MG63 (cell line): ENCODE data around the gene MACIR. TPM values are rescaled to one million over a fixed set of nuclear protein-coding genes. Genes with fewer than 3 reads are reported as not detected.
"Not testable (repeated sequence)": the region's sequence is repeated elsewhere in the genome, so short reads cannot be mapped to it uniquely, and the experiment has no call there.

Source experiments
- DNase-seq: peaks from one replicate; pipeline ENCODE4 v3.0.0-alpha.2; 2020
- H3K27me3 ChIP-seq: fragments of 250-450 bp; sonication (Bioruptor Pico); 2 replicates; pipeline ENCODE4 v1.5.1; 2020; ENCODE audit warnings: mild to moderate bottlenecking, moderate library complexity
- H3K36me3 ChIP-seq: fragments of 250-450 bp; sonication (Bioruptor Pico); 2 replicates; pipeline ENCODE4 v1.5.1; 2020; ENCODE audit warnings: mild to moderate bottlenecking, moderate library complexity
- H3K4me3 ChIP-seq: fragments of 250-450 bp; sonication (Bioruptor Pico); 2 replicates; pipeline ENCODE4 v1.5.1; 2020; ENCODE audit warnings: mild to moderate bottlenecking, moderate library complexity
- H3K9me3 ChIP-seq: fragments of 250-450 bp; sonication (Bioruptor Pico); 2 replicates; pipeline ENCODE4 v1.5.1; 2020; ENCODE audit warnings: mild to moderate bottlenecking, moderate library complexity
- total RNA-seq: library from RNA; depleted of rRNA; stranded (reverse); fragments of >200 nt; shearing (Covaris generic); gene quantifications from 2 replicates; pipeline ENCODE4 v1.2.3, GENCODE V29; 2014; ENCODE audit warnings: low replicate concordance; rRNA removed

The MACIR gene, protein sequence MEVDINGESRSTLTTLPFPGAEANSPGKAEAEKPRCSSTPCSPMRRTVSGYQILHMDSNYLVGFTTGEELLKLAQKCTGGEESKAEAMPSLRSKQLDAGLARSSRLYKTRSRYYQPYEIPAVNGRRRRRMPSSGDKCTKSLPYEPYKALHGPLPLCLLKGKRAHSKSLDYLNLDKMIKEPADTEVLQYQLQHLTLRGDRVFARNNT
- 30.9 and 32.2 TPM in 2 replicates for total RNA-seq

DNA sequence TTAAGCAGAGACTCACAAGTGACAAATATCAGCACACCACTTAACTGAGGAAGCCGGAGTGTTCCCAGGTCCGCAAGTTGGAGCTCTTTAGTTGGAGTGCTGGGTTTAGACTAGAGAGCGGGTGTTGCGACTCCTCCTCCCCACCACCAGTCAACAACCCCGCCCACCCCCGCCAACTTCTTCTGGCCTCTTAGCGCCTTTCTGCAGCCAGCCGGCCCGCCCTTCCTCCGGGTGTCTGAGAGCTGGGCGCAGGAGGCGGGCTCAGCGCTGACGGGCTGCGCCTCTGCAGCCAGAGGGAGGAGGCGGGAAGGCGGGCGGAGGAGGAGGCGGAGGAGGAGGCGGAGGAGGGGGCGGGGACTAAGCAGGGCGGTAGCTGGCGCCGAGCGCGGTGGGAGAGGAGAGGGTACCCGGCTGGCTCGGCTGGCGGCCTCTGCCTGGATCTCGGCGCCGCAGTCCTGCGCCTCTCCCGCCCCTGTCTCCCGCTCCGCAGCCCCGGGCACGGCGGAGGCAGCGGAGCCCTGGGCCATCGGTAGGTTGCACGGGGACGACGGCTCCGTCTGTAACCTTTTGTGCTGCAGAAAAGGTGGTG is at the start of gene MACIR:
Gene MACIR, plus strand, starts transcription at position 396 of the 589 bp plus-strand sequence. CDS start 17,157 bp downstream, outside the sequence.
- peak within 1 kb of the TSS; percentile 72 for H3K4me3 ChIP-seq
- DNase-seq: peak; percentile 100
- H3K36me3 ChIP-seq: no peaks in the 10 kb centered on the region
- no peaks in the 10 kb centered on the region for H3K27me3 ChIP-seq
- H3K9me3 ChIP-seq: no peaks in the 10 kb centered on the region

DNA sequence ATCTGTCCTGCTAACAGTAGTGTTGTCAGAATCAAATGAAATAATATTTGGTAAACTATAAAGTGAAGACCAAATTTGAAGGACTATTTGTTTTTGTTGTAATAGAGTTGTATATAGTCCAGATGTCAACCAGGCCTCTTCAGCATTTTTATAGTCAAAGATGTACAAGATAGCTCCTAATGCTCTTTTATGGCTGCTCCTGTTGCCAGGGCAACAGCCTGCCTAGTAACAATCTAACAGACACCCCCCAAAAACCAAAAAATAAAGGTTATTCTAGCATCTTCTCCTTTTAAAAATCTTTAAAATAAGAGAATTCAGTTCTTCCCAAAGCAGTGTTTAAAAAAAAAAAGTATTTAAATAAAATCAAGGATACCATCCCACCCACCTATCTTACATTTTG is 49.5 kb upstream of the MACIR start:
- no peaks in the 10 kb centered on the region; the same call in none of the 2 replicates for H3K36me3 ChIP-seq
- DNase-seq: no peak
- H3K4me3 ChIP-seq: no peak overlapping the region
- H3K27me3 ChIP-seq: no peaks in the 10 kb centered on the region
- no peaks in the 10 kb centered on the region for H3K9me3 ChIP-seq

DNA sequence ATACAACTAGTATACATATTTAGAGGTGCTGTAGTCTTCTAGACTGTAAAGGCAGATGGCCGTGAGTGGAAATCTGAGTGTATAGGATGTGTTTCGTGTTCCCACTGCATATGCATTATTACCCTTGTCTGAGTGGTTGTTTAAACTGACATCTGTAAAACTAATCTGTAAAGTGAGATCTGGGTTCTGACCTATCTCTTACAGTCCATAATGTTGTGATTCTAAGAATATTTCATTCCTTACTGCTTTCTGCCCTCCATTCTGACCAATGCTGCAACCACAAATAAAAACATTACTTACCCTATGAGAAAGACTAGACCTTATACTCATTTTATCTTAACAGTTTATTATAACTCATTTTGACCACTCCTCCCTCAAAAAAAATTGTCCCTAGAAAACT is 47.6 kb upstream of the MACIR start:
- H3K9me3 ChIP-seq: no peaks in the 10 kb centered on the region
- DNase-seq: no peak
- H3K4me3 ChIP-seq: no peak overlapping the region
- no peaks in the 10 kb centered on the region for H3K27me3 ChIP-seq
- no peaks in the 10 kb centered on the region; the same call in none of the 2 replicates for H3K36me3 ChIP-seq

DNA sequence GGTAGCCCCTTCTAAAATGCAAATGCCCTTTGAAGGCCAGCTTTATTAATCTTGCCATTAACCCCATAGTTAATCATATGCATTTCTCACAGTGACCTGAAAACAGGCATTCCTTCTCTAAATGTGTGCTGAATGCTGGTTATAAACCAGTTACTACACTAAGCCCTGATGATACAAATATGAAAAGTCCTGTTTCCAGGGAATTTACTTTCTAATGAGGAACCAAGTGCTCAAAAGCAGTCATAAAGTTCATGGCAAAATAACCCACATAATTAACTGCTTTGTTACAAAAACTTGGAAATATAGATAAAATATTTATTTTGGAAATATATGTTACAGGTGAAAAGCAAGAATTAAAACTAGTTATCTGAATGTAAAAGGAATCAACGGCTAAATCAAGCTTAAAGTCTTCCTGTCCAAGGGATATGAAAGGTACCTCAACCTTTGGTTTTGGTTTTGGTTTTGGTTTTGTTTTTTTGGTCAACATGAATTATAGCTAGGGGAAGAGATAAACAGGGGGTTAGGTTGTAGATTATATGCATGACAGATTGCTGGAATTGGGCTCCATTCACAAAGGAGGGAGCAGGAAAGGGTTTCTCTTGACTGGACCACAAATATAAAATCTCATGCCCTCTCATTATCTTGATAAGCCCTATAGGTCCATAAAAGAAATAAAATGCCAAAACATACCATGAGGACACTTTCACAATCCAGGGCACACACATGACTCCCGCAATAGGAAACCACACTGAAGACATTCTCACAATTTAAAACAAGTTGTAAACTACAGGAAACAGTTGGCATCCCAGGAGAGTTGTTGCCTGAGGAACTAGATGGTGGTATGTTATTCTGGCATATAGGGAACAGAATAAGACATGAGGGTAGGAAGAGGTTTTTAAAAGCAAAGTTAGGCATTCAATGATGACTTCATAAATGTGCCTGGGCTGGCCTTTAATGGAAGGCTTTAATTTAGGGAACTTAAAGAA is 46.7 kb upstream of the MACIR start:
- H3K27me3 ChIP-seq: no peaks in the 10 kb centered on the region
- no peaks in the 10 kb centered on the region for H3K9me3 ChIP-seq
- no peak overlapping the region for H3K4me3 ChIP-seq
- DNase-seq: no peak
- no peaks in the 10 kb centered on the region; the same call in none of the 2 replicates for H3K36me3 ChIP-seq

DNA sequence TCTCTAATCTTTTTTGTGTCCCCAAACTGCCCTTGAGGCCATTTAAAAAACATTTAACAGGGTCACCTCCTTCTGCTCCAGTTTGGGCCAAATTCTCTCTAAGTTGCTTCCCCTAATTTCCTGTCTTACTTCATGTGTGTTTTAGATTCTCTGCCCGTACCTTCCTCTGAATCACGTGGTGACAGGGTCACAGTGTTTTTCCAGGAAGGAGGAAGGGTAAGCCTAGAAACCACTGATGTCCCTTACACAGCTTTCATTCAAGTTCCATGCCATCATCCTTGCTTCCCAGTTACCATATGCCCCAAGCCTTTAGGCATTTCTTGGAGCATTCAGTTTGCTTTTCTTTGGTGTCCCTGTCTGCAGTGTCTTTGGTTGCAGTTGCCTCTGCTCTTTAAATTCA is 42.4 kb upstream of the MACIR start:
- Histone ChIP-seq H3K36me3 (no peaks in the 10 kb centered on the region), H3K27me3 (no peaks in the 10 kb centered on the region), H3K9me3 (no peaks in the 10 kb centered on the region), H3K4me3 (no peak overlapping the region)
- DNase-seq: no peak

DNA sequence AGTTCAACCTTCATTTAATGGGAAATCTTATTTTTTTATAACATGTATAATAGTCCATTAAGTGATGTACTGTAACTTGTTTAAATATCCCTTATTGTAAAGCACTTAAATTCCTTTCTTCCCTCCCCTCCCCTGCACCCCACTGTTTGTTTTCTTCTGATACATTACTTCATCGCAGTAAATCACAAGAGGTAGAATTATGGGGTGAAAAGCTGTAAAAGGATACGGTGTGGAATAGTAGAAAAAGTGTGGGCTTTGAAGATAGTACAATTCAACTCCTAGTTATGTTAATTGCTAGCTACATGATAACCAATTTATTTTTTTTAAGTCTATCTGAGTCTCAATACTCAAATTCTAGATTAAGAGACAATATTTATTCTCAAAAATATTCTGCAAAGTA is 41.9 kb upstream of the MACIR start:
- Histone ChIP-seq H3K4me3 (no peak overlapping the region), H3K27me3 (no peaks in the 10 kb centered on the region), H3K9me3 (no peaks in the 10 kb centered on the region), H3K36me3 (no peaks in the 10 kb centered on the region)
- DNase-seq: no peak

DNA sequence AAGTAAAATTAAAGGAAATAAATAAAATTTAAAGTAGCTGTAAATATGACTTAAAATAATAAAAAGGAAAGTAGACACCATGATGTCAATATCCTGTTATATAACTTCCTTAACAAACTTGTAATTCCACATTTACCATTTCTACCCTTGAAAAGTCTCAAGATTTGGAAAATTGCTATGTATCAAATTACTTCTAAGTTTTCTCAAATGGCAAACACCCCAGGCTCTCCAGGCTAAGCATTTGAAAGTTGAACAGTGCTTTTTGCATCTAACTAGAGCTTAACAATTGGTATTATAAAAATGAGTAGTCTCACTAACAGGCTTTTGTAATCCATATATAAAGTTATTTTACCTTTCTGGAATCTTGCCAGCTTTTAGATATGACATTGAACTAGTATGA is 41.5 kb upstream of the MACIR start:
- Histone ChIP-seq H3K9me3 (no peaks in the 10 kb centered on the region), H3K27me3 (no peaks in the 10 kb centered on the region), H3K4me3 (no peak overlapping the region), H3K36me3 (no peaks in the 10 kb centered on the region)
- no peak for DNase-seq

DNA sequence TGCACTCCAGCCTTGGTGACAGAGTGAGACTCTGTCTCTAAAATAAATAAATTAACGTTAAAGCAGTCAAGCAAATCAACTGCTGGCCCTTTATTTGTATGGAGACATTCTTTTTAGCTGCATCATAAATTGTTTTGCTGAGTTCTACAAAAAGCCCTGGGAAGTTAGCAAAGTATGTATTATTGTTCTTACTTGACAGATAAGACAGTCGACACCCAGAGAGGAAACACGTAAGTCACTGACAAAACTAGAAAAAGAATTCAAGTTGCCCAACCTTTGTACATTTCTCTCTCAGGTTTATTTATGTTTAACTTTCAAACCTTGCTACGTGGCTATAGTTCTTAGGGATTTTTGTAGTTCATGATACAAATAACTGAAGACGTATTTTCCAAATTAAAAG is 40.4 kb upstream of the MACIR start:
- DNase-seq: no peak
- Histone ChIP-seq H3K4me3 (no peak overlapping the region), H3K27me3 (no peaks in the 10 kb centered on the region), H3K9me3 (no peaks in the 10 kb centered on the region), H3K36me3 (no peaks in the 10 kb centered on the region)

DNA sequence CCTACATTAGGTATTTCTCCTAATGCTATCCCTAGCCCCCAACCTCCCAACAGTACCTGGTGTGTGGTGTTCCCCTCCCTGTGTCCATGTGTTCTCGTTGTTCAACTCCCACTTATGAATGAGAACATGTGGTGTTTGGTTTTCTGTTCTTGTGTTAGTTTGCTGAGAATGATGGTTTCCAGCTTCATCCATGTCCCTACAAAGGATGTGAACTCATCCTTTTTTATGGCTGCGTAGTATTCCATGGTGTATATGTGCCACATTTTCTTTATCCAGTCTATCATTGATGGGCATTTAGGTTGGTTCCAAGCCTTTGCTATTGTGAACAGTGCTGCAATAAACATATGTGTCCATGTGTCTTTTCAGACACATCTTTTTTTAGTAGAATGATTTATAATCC is 39.5 kb upstream of the MACIR start:
- not testable (repeated sequence) for DNase-seq, H3K4me3 ChIP-seq, H3K9me3 ChIP-seq, H3K27me3 ChIP-seq, H3K36me3 ChIP-seq

DNA sequence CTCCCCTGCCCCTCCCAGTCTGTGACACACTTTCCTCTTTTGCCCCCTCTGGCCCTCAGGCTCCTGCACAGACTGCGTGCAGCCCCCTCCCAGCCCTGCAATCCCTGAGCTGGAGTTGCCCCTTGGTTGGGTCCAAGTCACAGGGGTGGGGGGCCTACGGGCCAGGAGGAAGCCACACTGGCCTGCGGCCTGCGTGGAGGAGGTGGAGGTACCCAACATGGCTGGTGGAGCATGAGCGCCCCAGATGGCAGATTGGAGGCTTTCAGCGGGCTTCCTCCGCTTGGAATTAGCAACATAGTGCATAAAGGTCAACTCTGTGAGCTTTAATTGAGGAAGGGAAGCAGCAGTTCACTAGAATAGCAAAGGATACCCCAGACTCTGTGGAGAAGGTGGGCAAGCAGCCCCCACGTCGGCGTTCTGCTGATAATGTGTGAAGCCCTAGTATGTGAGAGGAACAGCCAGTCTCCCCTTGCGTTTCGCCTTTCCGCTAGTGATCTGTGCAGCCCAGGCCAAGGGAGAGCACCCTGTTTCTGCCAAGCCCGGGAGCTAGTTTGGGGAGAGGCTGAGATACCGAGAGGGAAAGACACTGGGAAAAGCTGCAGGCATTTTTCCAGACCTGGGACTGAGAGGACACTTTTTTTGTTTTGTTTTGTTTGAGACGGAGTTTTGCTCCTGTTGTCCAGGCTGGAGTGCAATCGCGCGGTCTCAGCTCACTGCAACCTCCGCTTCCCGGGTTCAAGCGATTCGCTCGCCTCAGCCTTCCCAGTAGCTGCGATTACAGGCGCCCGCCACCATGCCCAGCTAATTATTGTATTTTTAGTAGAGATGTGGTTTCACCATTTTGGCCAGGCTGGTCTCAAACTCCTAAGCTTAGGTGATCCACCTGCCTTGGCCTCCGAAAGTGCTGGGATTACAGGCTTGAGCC is 35.3 kb upstream of the MACIR start:
- Histone ChIP-seq H3K27me3 (no peaks in the 10 kb centered on the region), H3K4me3 (no peak overlapping the region), H3K9me3 (no peaks in the 10 kb centered on the region), H3K36me3 (no peaks in the 10 kb centered on the region)
- DNase-seq: no peak

DNA sequence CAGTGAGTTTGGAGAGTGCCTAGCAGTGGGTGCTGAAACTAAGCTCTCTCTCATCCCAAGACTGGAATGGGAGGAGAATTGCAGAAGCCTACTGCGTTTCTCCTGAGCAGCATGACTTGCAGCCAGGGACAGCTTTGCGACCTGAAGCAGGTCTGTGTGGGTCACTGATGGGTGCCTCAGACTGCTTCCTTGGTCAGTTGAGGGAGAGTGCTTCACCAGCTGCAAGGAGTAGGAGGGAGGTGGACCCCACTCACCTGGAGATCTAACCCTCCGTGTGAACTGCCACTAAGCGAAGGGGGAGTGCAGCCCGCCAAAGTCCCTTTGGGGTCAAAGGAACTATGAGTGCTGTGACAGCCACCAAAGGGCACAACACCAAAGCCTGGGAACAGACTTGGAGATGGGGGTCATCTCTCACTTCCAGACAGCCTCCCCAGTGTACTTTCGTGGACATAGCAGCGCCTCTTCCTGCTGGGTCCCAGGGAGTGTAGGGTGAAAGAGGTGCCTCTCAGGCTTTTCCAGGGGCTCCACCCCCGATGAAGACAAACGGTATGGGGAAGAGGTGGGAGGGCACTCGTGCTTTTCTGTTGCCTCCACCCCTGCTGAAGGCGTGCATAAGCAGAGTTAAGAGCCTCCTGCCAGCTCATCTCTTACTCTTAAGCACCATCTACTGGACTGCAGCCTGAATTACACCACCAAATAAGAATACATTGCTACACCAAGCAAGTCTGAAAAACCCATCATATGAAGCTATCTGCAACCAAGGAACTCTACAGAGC is 34.3 kb upstream of the MACIR start:
- Histone ChIP-seq H3K4me3 (no peak overlapping the region), H3K9me3 (0 out of 2 replicates have a peak, but pooled peaks cover 2% of the 10 kb centered on the region), H3K36me3 (no peaks in the 10 kb centered on the region), H3K27me3 (no peaks in the 10 kb centered on the region)
- DNase-seq: peak; percentile 41

DNA sequence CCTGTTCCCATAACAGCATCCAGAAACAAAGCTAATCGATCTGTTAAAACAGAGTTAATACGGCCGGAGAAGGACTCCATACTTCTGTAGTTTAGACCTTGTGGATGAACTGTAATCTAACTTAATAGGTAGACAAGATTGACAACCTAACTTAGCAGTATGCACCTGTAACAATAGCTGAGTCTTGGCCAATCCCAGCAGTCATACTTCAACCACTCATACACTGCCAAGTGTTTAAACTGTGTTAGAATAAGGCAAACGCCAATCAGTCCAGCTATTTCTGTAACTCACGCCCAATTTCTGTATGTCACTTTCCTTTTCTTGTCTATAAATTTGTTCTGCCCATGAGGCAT is 33.7 kb upstream of the MACIR start:
- H3K4me3 ChIP-seq: no peak overlapping the region
- 0 out of 2 replicates have a peak, but pooled peaks cover 2% of the 10 kb centered on the region for H3K9me3 ChIP-seq
- DNase-seq: no peak
- no peaks in the 10 kb centered on the region for H3K36me3 ChIP-seq
- H3K27me3 ChIP-seq: no peaks in the 10 kb centered on the region

DNA sequence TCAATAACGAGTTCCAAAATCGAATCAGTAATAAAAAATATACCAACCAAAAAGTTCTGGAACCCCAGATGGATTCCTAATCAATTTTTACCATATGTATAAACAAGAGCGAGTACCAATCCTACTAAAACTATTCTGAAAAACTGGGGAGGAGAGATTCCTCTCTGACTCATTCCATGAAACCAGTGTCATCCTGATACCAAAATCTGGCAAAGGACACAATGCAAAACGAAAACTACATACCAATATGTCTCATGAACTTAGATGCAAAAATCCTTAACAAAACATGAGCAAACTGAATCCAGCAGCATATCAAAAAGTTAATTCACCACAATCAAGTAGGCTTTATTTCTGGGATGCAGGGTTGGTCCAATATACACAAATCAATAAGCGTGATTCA is 30.5 kb upstream of the MACIR start:
- no peaks in the 10 kb centered on the region for H3K36me3 ChIP-seq
- no peaks in the 10 kb centered on the region for H3K27me3 ChIP-seq
- H3K4me3 ChIP-seq: no peak overlapping the region
- H3K9me3 ChIP-seq: 0 out of 2 replicates have a peak, but pooled peaks cover 2% of the 10 kb centered on the region
- no peak for DNase-seq

DNA sequence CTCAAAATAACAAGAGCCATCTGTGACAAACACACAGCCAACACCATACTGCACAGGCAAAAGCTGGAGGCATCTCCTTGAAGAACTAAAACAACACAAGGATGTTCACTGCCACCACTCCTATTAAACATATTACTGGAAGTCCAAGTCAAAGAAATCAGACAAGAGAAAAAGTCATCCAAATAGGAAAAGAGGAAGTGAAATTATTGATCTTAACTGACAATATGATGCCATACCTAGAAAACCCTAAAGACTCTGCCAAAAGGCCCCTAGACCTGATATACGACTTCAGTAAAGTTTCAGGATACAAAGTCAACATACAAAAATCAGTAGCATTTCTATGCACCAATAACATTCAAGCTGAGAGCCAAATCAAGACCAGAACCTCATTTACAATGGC is 30.0 kb upstream of the MACIR start:
- no peaks in the 10 kb centered on the region for H3K27me3 ChIP-seq
- no peak overlapping the region for H3K4me3 ChIP-seq

DNA sequence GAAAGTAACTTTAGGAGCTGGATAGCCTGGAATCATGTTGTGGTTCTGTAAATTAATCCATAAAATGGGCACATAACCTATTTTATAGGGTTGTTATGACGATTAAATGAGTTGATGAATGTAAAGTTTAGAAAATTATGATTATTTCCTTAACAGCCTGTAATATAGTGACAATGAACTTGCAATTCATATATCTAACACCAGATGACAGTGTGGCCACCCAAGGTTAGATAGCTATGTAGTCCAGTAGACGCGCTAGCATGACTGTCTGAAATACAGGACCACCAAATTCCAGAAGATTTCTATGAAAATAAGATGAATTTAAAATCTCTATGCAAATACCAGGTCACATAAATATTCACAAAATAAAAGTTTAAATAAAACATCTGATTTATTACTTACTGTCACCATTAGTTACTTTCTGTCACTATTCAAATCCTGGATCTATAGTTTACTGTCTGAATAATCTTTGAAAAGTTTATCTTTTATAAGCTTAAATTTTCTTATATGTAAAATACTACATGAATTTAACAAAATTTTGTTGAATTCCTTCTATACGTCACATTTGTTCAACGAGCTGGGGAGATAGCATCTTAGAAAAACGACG is 26.1 kb upstream of the MACIR start:
- no peaks in the 10 kb centered on the region for H3K27me3 ChIP-seq
- H3K36me3 ChIP-seq: no peaks in the 10 kb centered on the region
- no peak for DNase-seq
- H3K9me3 ChIP-seq: 0 out of 2 replicates have a peak, but pooled peaks cover 2% of the 10 kb centered on the region
- H3K4me3 ChIP-seq: no peak overlapping the region

More for the DNA sequence above, 30.0 kb upstream of the MACIR start:
- H3K9me3 ChIP-seq: 0 out of 2 replicates have a peak, but pooled peaks cover 2% of the 10 kb centered on the region
- no peak for DNase-seq
- no peaks in the 10 kb centered on the region for H3K36me3 ChIP-seq
